ENCODE data around the gene LPP. TPM values are rescaled to one million over a fixed set of nuclear protein-coding genes. Genes with fewer than 3 reads are reported as not detected.
"Not testable (repeated sequence)": the region's sequence is repeated elsewhere in the genome, so short reads cannot be mapped to it uniquely, and the experiment has no call there.

The LPP gene
- total RNA-seq, 1 donor from 2014 or later, result 93.9 TPM

GRCh38 chr3:188631291-188632010 lies 477.5 kb downstream of the LPP start:
- no peak for DNase-seq (ENCODE audit: low read depth)

DNA sequence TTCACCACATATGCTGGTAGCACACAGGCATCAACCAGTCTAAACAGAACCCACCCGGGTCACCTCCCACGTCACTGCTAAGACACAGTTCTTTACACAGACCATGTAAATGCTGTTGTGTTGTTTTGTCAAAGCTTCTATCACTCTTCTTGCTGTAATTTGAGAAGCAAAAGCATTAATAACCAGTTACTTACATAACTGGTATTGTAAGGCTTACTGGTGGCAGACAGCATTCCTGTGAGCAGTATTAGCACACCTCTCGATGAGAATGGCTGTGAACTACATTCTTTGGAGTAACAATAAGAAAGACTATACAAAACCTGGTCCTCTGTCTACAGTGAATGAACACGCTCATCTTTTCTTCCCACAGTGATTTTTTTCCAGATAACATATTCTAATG lies 479.2 kb downstream of the LPP start:
- TF ChIP-seq CTCF (conservative IDR thresholded peaks at IDR 0.05; ENCODE audit: low read depth, low read length), result no peak
- DNase-seq (ENCODE audit: low read depth), result no peak
- H3K4me3 ChIP-seq (ENCODE audit: low read depth, low read length), result no peak overlapping the region

More at GRCh38 chr3:188631291-188632010, 477.5 kb downstream of the LPP start:
- no peak for TF ChIP-seq CTCF (conservative IDR thresholded peaks at IDR 0.05; ENCODE audit: low read depth, low read length)
- H3K4me3 ChIP-seq (ENCODE audit: low read depth, low read length), result no peak overlapping the region

DNA sequence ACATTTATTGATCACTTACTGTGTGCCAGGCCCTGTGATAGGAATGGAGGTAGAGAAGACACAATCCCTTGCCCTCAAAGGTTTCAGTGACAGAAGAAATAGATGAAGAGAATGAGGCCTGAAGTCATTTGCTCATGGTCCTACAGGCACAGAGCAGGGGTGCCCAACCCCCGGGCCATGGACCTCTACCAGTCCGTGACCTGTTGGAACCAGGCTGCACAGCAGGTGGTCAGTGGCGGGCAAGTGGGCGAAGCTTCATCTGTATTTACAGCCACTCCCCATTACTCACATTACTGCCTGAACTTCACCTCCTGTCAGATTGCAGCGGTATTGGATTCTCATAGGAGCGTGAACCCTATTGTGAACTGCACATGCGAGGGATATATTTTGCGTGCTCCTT lies 480.3 kb downstream of the LPP start:
- H3K4me3 ChIP-seq (ENCODE audit: low read depth, low read length), result no peak overlapping the region
- TF ChIP-seq CTCF (conservative IDR thresholded peaks at IDR 0.05; ENCODE audit: low read depth, low read length), result no peak
- DNase-seq (ENCODE audit: low read depth), result no peak

GRCh38 chr3:188635258-188636042 lies 481.5 kb downstream of the LPP start:
- H3K4me3 ChIP-seq (ENCODE audit: low read depth, low read length), result no peak overlapping the region
- TF ChIP-seq CTCF (conservative IDR thresholded peaks at IDR 0.05; ENCODE audit: low read depth, low read length), result no peak
- no peak for DNase-seq (ENCODE audit: low read depth)

- not testable (repeated sequence) for DNase-seq (ENCODE audit: low read depth); H3K4me3 ChIP-seq (ENCODE audit: low read depth, low read length)
Measured at GRCh38 chr3:188636292-188636691, 482.3 kb downstream of the LPP start.

- no peak for DNase-seq (ENCODE audit: low read depth)
- no peak overlapping the region for H3K4me3 ChIP-seq (ENCODE audit: low read depth, low read length)
- TF ChIP-seq CTCF (conservative IDR thresholded peaks at IDR 0.05; ENCODE audit: low read depth, low read length), result no peak
Measured at GRCh38 chr3:188641076-188641475, 487.1 kb downstream of the LPP start.

- no peak overlapping the region for H3K4me3 ChIP-seq (ENCODE audit: low read depth, low read length)
- TF ChIP-seq CTCF (conservative IDR thresholded peaks at IDR 0.05; ENCODE audit: low read depth, low read length), result no peak
- DNase-seq (ENCODE audit: low read depth), result no peak
Measured at GRCh38 chr3:188643736-188644135, 489.8 kb downstream of the LPP start.
